Nephron (organoid): ENCODE measurements around the gene PPP1R14D.

Experiments
- H3K27ac Mint-ChIP-seq, 3 experiments: 2 replicates each; pipeline ENCODE4 v1.8.0; 2020; ENCODE audit warnings: mixed read lengths in 3 of 3, mild to moderate bottlenecking in 2 of 3, moderate library complexity in 1 of 3
- H3K27me3 Mint-ChIP-seq: 2 replicates; pipeline ENCODE4 v1.8.0; 2021; ENCODE audit warnings: low read depth, mild to moderate bottlenecking, moderate library complexity, mixed read lengths
- H3K36me3 Mint-ChIP-seq: 2 replicates; pipeline ENCODE4 v1.8.0; 2020; ENCODE audit warnings: low read depth, mixed read lengths
- H3K4me1 Mint-ChIP-seq: 2 replicates; pipeline ENCODE4 v1.8.0; 2020; ENCODE audit warnings: mixed read lengths
- H3K4me3 Mint-ChIP-seq, 3 experiments: 2 replicates each; pipeline ENCODE4 v1.8.0; 2020; ENCODE audit warnings: mild to moderate bottlenecking in 3 of 3, mixed read lengths in 3 of 3, moderate library complexity in 2 of 3
- H3K9me3 Mint-ChIP-seq: 2 replicates; pipeline ENCODE4 v1.8.0; 2020; ENCODE audit warnings: mixed read lengths
- CTCF ChIP-seq, 3 experiments: fragments of 200-600 bp; sonication (generic); IDR thresholded peaks; one replicate each; pipeline ENCODE4 v1.5.0; 2021; ENCODE audit warnings: antibody characterized with exemption in 3 of 3; ENCODE audit not compliant: unreplicated experiment in 3 of 3

Gene PPP1R14D

GRCh38 chr15:40807888-40808461 is 20.5 kb downstream of the PPP1R14D start:
- peak overlapping the region in 2 of 3 experiments; percentile 10 to 97 for H3K27ac Mint-ChIP-seq
- no peaks in the 10 kb centered on the region for H3K9me3 Mint-ChIP-seq

DNA sequence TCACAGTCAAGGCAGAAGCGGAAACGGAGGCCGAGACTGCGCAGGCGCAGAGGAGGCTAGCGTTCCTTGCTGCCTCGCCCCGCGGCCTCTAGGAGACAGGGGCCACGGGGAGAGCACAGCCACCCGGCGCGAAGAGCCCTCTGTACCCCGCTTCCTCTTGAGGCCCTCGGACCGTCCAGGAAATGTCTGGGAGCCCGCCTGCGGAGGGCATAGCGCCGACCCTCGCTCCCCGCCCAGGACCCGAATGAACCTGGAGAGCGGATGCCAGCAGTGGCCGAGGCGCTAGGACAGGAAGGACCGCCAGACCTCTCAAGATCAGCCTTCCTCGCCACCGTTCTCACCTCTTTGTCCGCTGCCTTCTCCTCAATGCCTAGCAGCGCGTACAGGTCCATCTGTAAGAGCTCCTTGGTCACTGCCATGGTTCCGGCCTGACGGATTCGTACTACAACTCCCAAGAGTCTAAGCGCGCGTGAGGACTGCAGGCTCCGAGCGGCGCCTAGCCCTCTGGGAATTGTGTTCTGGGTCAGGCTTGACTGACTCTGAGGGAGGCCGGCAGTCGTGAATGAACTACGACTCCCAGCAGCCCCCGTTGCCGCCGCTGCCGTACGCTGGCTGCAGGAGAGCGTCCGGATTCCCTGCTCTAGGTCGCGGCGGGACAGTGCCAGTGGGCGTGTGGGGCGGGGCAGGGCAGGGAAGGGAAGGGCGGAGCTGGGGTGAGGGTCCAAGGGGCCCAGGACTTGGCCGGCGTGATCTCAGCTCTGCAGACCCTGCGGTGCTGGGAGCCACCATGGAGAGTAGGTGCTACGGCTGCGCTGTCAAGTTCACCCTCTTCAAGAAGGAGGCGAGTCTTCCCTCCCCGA is 21.2 kb downstream of the PPP1R14D start, which contains the start of the genes DNAJC17 and ZFYVE19:
TSS of gene DNAJC17 (minus strand) at position 446 of the 860 bp plus-strand sequence. CDS start at position 419, 27 bp downstream.
TSS of gene ZFYVE19 (plus strand) at position 62 of the 860 bp plus-strand sequence. CDS start at position 563, 501 bp downstream.
- no peaks in the 10 kb centered on the region for H3K9me3 Mint-ChIP-seq

More at GRCh38 chr15:40807888-40808461, 20.5 kb downstream of the PPP1R14D start:
- no peaks in the 10 kb centered on the region for H3K27me3 Mint-ChIP-seq
- peaks cover 8% of the 10 kb centered on the region for H3K36me3 Mint-ChIP-seq
- peak overlapping the region; percentile 92 to 97 (median 95) for H3K4me3 Mint-ChIP-seq
- peaks cover 23% of the 10 kb centered on the region for H3K4me1 Mint-ChIP-seq
- TF ChIP-seq CTCF (IDR thresholded peaks at IDR 0.05; ENCODE audit: unreplicated experiment in 3 of 3): no peak

GRCh38 chr15:40806672-40807027 is 21.9 kb downstream of the PPP1R14D start:
- Mint-ChIP-seq H3K4me3 (peak overlapping the region; percentile 92 to 97 (median 95)), H3K27me3 (no peaks in the 10 kb centered on the region), H3K36me3 (peaks cover 11% of the 10 kb centered on the region), H3K27ac (peak overlapping the region; percentile 95 to 97 (median 97)), H3K9me3 (no peaks in the 10 kb centered on the region), H3K4me1 (peaks cover 25% of the 10 kb centered on the region)
- TF ChIP-seq CTCF (IDR thresholded peaks at IDR 0.05; ENCODE audit: unreplicated experiment in 3 of 3): no peak

More for the DNA sequence above, 21.2 kb downstream of the PPP1R14D start, which contains the start of the genes DNAJC17 and ZFYVE19:
- peaks cover 8% of the 10 kb centered on the region for H3K36me3 Mint-ChIP-seq
- peaks cover 23% of the 10 kb centered on the region for H3K4me1 Mint-ChIP-seq
- H3K27me3 Mint-ChIP-seq: no peaks in the 10 kb centered on the region
- H3K27ac Mint-ChIP-seq: peak within 1 kb of the TSS; percentile 95 to 97 (median 97)
- peak within 1 kb of the TSS; percentile 92 to 97 (median 95) for H3K4me3 Mint-ChIP-seq
- TF ChIP-seq CTCF (IDR thresholded peaks at IDR 0.05; ENCODE audit: unreplicated experiment in 3 of 3): no peak

DNA sequence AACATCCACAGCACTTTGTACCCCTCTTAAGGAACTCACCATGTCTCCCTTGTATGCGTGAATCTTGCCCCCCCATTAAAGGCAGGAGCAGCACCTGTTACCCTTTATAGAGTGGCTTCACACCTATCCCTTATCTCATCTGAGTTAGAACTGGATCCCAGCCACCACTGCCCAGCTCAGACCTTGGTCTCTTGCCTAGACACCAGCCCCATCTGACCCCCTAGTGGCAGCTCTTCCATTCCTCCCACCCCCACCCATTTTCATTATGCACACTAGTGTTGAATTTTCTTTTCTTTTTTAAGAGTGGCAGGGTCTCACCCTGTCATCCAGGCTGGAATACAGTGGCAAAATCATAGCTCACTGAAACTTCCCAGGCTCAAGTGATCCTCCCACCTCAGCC is 24.8 kb downstream of the PPP1R14D start:
- H3K4me1 Mint-ChIP-seq: peaks cover 22% of the 10 kb centered on the region
- H3K36me3 Mint-ChIP-seq: peaks cover 24% of the 10 kb centered on the region
- H3K9me3 Mint-ChIP-seq: no peaks in the 10 kb centered on the region
- no peak for TF ChIP-seq CTCF (IDR thresholded peaks at IDR 0.05; ENCODE audit: unreplicated experiment in 3 of 3)
- H3K4me3 Mint-ChIP-seq: peak overlapping the region in 1 of 3 experiments; percentile 61
- no peaks in the 10 kb centered on the region for H3K27me3 Mint-ChIP-seq
- H3K27ac Mint-ChIP-seq: no peak overlapping the region

DNA sequence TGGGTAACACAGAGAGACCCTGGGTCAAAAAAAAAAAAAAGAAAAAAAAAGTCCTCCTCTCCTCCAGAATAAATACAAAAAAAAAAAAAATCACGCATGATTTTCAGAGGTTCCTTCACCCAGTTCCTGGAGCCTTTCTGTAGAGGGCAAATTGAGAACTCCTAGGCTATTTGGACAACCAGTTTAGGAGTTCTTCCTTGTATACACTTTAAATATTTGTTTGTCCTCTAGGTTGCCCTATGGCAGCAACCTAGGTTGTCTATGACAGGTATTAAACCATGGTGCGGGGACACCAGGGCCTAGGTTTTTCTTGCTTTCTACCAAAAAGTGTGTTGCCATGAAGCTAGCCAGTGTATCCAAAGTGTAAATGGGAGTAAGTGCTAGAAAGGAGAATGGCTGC is 25.4 kb downstream of the PPP1R14D start:
- Mint-ChIP-seq H3K27ac (no peak overlapping the region), H3K4me1 (peaks cover 16% of the 10 kb centered on the region), H3K27me3 (no peaks in the 10 kb centered on the region), H3K4me3 (no peak overlapping the region), H3K36me3 (peaks cover 29% of the 10 kb centered on the region), H3K9me3 (no peaks in the 10 kb centered on the region)
- no peak for TF ChIP-seq CTCF (IDR thresholded peaks at IDR 0.05; ENCODE audit: unreplicated experiment in 3 of 3)
